Sigmoid colon (tissue), 7 donors: ENCODE measurements around the gene BSND. TPM values are rescaled to one million over a fixed set of nuclear protein-coding genes. Genes with fewer than 3 reads are reported as not detected.

Experiments
- DNase-seq: peaks from one replicate; pipeline ENCODE4 v3.0.0-alpha.2; 2019
- H3K27ac ChIP-seq, 4 donors: fragments of 200-600 bp; sonication (generic); one replicate each; pipeline ENCODE4 v1.5.1; 2016 to 2019; ENCODE audit warnings: mild to moderate bottlenecking in 1 of 4
- H3K27me3 ChIP-seq, 3 donors: fragments of 200-600 bp; sonication (generic); one replicate each; pipeline ENCODE4 v1.5.1; 2019; ENCODE audit warnings: mild to moderate bottlenecking in 1 of 3
- H3K36me3 ChIP-seq, 4 donors: fragments of 200-600 bp; sonication (generic); one replicate each; pipeline ENCODE4 v1.5.1; 2016 to 2019
- H3K4me1 ChIP-seq, 4 donors: fragments of 200-600 bp; sonication (generic); one replicate each; pipeline ENCODE4 v1.5.1; 2017 to 2019
- H3K4me3 ChIP-seq, 4 donors: fragments of 200-600 bp; sonication (generic); one replicate each; pipeline ENCODE4 v1.5.1; 2017 to 2019; ENCODE audit warnings: mild to moderate bottlenecking in 2 of 4, moderate library complexity in 1 of 4
- H3K9me3 ChIP-seq, 4 donors: fragments of 200-600 bp in 3 of 4; sonication (generic) in 3 of 4; one replicate each; pipeline versions ENCODE4 v1.5.1 to v1.6.1; 2013 to 2019
- CTCF ChIP-seq, 4 experiments: fragments of 450-650 bp in 3 of 4; fragments of 200-600 bp in 1 of 4; IDR thresholded peaks; one replicate each; pipeline ENCODE4 v1.5.1; 2016 to 2019; ENCODE audit warnings: antibody characterized with exemption in 4 of 4, mild to moderate bottlenecking in 3 of 4, moderate library complexity in 2 of 4
- EP300 ChIP-seq, 4 donors: sonication (generic); formaldehyde crosslinking; IDR thresholded peaks; one replicate each; pipeline ENCODE4 v1.6.1; 2017; ENCODE audit warnings: antibody characterized with exemption in 4 of 4
- POLR2A ChIP-seq, 2 donors: fragments of 450-650 bp; IDR thresholded peaks; one replicate each; pipeline ENCODE4 v1.6.1; 2016; ENCODE audit warnings: antibody characterized with exemption in 2 of 2, mild to moderate bottlenecking in 2 of 2, moderate library complexity in 2 of 2
- POLR2AphosphoS5 ChIP-seq, 4 donors: sonication (generic); formaldehyde crosslinking; IDR thresholded peaks; one replicate each; pipeline ENCODE4 v1.6.1; 2017; ENCODE audit warnings: antibody characterized with exemption in 4 of 4
- WGBS, 2 donors: extraction: QIAGEN DNeasy Blood & Tissue Kit; methylation state at CpG; one replicate each; pipeline ENCODE4 v1.1.7; 2013; 5-methylcytosine and 5-hydroxymethylcytosine counted together
- intact Hi-C: fragments of 100-400 bp; cut with DNase I; formaldehyde crosslinking; loops from one replicate; pipeline ENCODE4 v1.15.1; 2023
- polyA plus RNA-seq, 3 donors: library from polyadenylated mRNA; stranded (reverse); fragments of 200-250 nt; gene quantifications; one replicate each; pipeline ENCODE4 v1.2.3, GENCODE V29; 2013
- total RNA-seq, 4 donors: library from RNA; depleted of rRNA; stranded (reverse); fragments of >200 nt; gene quantifications; one replicate each; pipeline ENCODE4 v1.1.0, GENCODE V29; 2016
- donor health status: healthy with polysubstance abuse.
- donor health status: Bipolar disorder and iron deficiency.
- donor health status: healthy.

Gene BSND
- total and polyA plus RNA-seq, 7 donors: not detected

DNA sequence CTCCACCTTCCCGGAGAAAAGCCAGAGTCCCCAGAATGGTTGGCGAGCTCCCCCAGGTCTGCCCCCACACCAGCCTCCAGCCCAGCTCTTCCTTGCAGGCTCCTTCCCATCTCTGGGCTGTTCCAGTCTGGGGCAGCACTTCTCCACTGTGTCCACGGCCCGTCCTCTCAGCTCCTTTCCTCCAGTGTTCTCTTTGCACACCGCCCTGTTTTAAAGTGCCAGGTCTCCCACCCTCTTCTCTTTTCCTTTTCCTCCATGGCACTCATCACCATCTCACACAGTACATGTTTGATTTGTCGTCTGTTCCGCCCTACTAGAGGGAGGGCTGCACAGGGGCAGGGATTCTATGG lies 34.5 kb downstream of the BSND start:
- Histone ChIP-seq H3K27me3 (peaks cover 0 to 36% (median 12%) of the 10 kb centered on the region in 3 donors), H3K36me3 (no peaks in the 10 kb centered on the region), H3K4me3 (no peak overlapping the region), H3K27ac (no peak overlapping the region), H3K9me3 (no peaks in the 10 kb centered on the region), H3K4me1 (peaks cover 0 to 4% (median 0%) of the 10 kb centered on the region in 4 donors)
- DNase-seq: no peak
- WGBS, 2 donors: 81 to 89% methylated on average over 7 of the region's 7 CpGs
- intact Hi-C loops: no loop called here
- TF ChIP-seq EP300 (IDR thresholded peaks at IDR 0.05) (no peak), CTCF (IDR thresholded peaks at IDR 0.05) (no peak), POLR2A (IDR thresholded peaks at IDR 0.05) (no peak), POLR2AphosphoS5 (IDR thresholded peaks at IDR 0.05) (no peak)

DNA sequence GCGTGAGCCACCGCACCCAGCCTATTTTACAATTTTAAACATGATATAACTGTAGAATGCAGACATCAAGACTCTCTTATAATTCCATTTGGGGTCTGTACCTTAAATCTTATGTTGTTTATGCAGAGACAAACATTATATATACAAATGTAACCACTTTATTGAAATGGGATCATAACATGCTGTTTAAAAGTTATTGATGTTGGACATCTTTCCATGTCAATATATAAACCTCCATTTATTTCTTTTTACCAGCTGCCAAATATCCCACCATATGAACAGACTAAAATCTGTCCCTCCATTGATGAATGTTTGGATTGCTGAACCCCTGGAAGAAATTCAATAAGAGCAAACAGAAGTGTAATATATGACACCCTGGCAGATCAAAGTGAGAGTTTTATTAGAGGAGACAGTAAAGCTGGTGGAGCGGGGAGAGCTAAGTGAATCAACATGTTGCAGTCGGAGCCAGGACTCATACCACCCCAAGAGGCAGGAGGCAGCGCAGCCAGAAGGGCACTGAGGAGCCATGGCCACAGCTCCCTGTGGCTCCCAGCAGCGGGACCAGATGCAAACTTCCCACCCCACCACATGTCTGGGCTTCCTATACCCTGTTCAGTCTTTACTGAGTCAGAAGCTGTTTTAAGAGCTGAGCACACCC lies 35.9 kb downstream of the BSND start:
- intact Hi-C loops: no loop called here
- TF ChIP-seq EP300 (IDR thresholded peaks at IDR 0.05) (no peak), POLR2A (IDR thresholded peaks at IDR 0.05) (no peak), CTCF (IDR thresholded peaks at IDR 0.05) (no peak), POLR2AphosphoS5 (IDR thresholded peaks at IDR 0.05) (no peak)
- H3K27me3 ChIP-seq: peaks cover 0 to 50% (median 20%) of the 10 kb centered on the region in 3 donors
- DNase-seq: no peak
- H3K9me3 ChIP-seq: no peaks in the 10 kb centered on the region
- H3K36me3 ChIP-seq: no peaks in the 10 kb centered on the region
- no peak overlapping the region for H3K27ac ChIP-seq
- H3K4me1 ChIP-seq: peaks cover 0 to 7% (median 7%) of the 10 kb centered on the region in 4 donors
- no peak overlapping the region for H3K4me3 ChIP-seq
- WGBS, 2 donors: 72 to 81% methylated on average over 6 of the region's 6 CpGs

DNA sequence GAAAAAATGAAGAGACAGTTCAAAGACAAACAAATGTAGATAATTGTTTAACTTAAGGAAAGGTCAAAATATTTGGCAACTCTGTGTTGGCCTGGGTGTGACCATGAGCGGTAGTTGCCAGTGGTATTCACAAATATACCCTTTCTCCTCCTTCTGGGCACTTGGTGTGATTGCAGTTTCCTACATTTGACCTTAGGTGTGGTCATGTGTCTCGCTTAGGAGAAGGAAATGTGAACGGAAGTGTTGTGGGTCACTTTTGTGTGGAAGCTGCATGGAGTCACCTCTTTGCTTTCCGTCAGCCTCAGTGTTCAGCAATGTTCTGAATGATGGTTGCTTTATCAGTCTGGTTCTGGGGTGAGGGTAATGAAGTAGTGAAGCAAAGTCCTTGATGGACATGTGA lies 37.2 kb downstream of the BSND start:
- H3K9me3 ChIP-seq: no peaks in the 10 kb centered on the region
- no peak overlapping the region for H3K4me3 ChIP-seq
- no peaks in the 10 kb centered on the region for H3K36me3 ChIP-seq
- DNase-seq: no peak
- 34 to 54% methylated on average over 4 of the region's 4 CpGs for WGBS, 2 donors
- H3K27ac ChIP-seq: no peak overlapping the region
- no peak for TF ChIP-seq POLR2AphosphoS5 (IDR thresholded peaks at IDR 0.05)
- no peak for TF ChIP-seq CTCF (IDR thresholded peaks at IDR 0.05)
- TF ChIP-seq EP300 (IDR thresholded peaks at IDR 0.05): no peak
- TF ChIP-seq POLR2A (IDR thresholded peaks at IDR 0.05): no peak
- intact Hi-C loops: no loop called here
- H3K27me3 ChIP-seq: peaks cover 0 to 61% (median 32%) of the 10 kb centered on the region in 3 donors
- peaks cover 0 to 15% (median 11%) of the 10 kb centered on the region in 4 donors for H3K4me1 ChIP-seq

DNA sequence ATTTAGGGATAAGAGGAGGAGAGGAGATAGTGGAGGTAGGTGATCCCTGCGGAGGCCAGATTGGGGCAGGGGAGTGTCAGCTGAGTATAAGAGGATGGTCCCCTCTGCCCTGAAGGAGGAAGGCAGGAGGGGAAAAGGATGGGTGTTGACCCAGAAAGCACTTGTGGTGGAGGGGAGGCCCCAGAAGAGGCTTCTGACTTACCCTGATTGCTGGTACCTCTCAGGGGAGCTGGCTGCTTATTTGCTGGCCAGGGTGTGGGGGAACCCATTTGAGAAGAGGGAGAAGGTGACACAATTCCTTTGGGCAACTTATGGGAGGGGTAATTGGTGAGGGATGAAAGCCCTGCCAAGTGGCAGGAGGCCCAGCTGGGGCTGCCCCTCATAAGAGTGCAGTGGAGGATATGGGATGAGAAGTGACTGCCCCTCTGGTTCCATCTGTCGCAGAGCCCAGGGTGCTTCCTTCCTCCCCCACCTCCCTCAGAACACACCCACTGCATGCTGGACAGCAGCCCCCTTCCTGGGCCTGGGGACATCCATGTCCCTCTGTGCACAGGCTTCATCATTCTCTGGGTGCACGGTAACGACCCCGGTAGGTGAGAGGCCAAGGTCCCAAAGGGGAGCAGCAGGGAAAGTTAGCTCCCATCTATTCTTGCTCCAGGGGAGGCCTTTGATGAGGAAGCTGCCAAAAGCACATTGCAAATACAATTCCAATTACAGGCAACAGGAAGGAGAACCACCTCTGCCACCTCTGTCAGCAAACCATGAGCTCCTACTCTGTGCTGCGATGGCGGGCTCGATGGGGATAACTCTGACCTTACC lies 39.2 kb downstream of the BSND start:
- Histone ChIP-seq H3K4me1 (peaks cover 0 to 15% (median 11%) of the 10 kb centered on the region in 4 donors), H3K36me3 (no peaks in the 10 kb centered on the region), H3K27me3 (peaks cover 0 to 61% (median 32%) of the 10 kb centered on the region in 3 donors), H3K9me3 (no peaks in the 10 kb centered on the region), H3K27ac (no peak overlapping the region), H3K4me3 (no peak overlapping the region)
- DNase-seq: no peak
- 83 to 85% methylated on average over 8 of the region's 8 CpGs for WGBS, 2 donors
- no peak for TF ChIP-seq POLR2A (IDR thresholded peaks at IDR 0.05)
- no peak for TF ChIP-seq POLR2AphosphoS5 (IDR thresholded peaks at IDR 0.05)
- TF ChIP-seq CTCF (IDR thresholded peaks at IDR 0.05): no peak
- TF ChIP-seq EP300 (IDR thresholded peaks at IDR 0.05): no peak
- intact Hi-C loops: no loop called here
